ENCODE results near the gene LRRC57. TPM values are rescaled to one million over a fixed set of nuclear protein-coding genes. Genes with fewer than 3 reads are reported as not detected.

LRRC57 gene
- total and polyA plus RNA-seq, 2 of the 13 experiments (the other 11 are each of a cell fraction or from before 2014, with no cell fraction given) = 5.8 to 14.8 TPM

GRCh38 chr15:42490671-42491538, 57.7 kb downstream of the LRRC57 start, which contains the start of gene ZNF106 (continued):
- TF ChIP-seq ZMYM3 (CRISPR knock-in tag; IDR thresholded peaks at IDR 0.05) (0 out of 2 replicates have a peak, but pooled peaks have one; percentile 65), ZNF850 (CRISPR knock-in tag; conservative IDR thresholded peaks at IDR 0.05) (0 out of 2 replicates have a peak, but pooled peaks have one; percentile 31), NFKBIZ (CRISPR knock-in tag; IDR thresholded peaks at IDR 0.05) (0 out of 2 replicates have a peak, but pooled peaks have one; percentile 17), IRF9 (CRISPR knock-in tag; IDR thresholded peaks at IDR 0.05; ENCODE audit: borderline replicate concordance) (peak; percentile 62; the same call in 1 of the 2 replicates), KAT2B (IDR thresholded peaks at IDR 0.05; ENCODE audit: borderline replicate concordance, low read depth, low read length) (no peak), ATF6 (CRISPR knock-in tag; conservative IDR thresholded peaks at IDR 0.05) (0 out of 2 replicates have a peak, but pooled peaks have one; percentile 18), GABPB1 (CRISPR knock-in tag; IDR thresholded peaks at IDR 0.05) (peak; percentile 84), ZNF44 (CRISPR knock-in tag; IDR thresholded peaks at IDR 0.05) (peak; percentile 88; the same call in 1 of the 2 replicates), CHD2 (IDR thresholded peaks at IDR 0.05; ENCODE audit: low read depth, low read length) (no peak), ZNF615 (CRISPR knock-in tag; IDR thresholded peaks at IDR 0.05; ENCODE audit: borderline replicate concordance) (no peak), EZH2 (conservative IDR thresholded peaks at IDR 0.05; ENCODE audit: low read depth, low read length) (no peak), ZNF414 (CRISPR knock-in tag; IDR thresholded peaks at IDR 0.05) (peak; percentile 62; the same call in 1 of the 2 replicates), ARNTL (CRISPR knock-in tag; IDR thresholded peaks at IDR 0.05) (0 out of 2 replicates have a peak, but pooled peaks have one; percentile 8), XRCC5 (optimal IDR thresholded peaks at IDR 0.05; ENCODE audit: low read length) (peak; percentile 82), AGO2 (optimal IDR thresholded peaks at IDR 0.05; ENCODE audit: low read depth, low read length) (peak; percentile 66), AKAP8 (CRISPR knock-in tag; IDR thresholded peaks at IDR 0.05) (no peak; the same call in 1 of the 2 replicates), DZIP1 (CRISPR knock-in tag; IDR thresholded peaks at IDR 0.05) (no peak), ZNF180 (CRISPR knock-in tag; IDR thresholded peaks at IDR 0.05; ENCODE audit: borderline replicate concordance, low read depth) (no peak), ZMAT5 (CRISPR knock-in tag; IDR thresholded peaks at IDR 0.05; ENCODE audit: borderline replicate concordance, low read depth) (no peak), PPARG (CRISPR knock-in tag; conservative IDR thresholded peaks at IDR 0.05) (peak; percentile 50; the same call in 1 of the 2 replicates), THAP11 (CRISPR knock-in tag; IDR thresholded peaks at IDR 0.05) (peak; percentile 89)

Data from HepG2 (cell line).